Right kidney (tissue), 1 donor: Measurements from ENCODE around the gene FAM13A.
"Not testable (repeated sequence)": the region's sequence is repeated elsewhere in the genome, so short reads cannot be mapped to it uniquely, and the experiment has no call there.

ENCODE experiments used
- DNase-seq: peaks from one replicate; pipeline ENCODE4 v3.0.0-alpha.2; 2016

Gene FAM13A

DNA sequence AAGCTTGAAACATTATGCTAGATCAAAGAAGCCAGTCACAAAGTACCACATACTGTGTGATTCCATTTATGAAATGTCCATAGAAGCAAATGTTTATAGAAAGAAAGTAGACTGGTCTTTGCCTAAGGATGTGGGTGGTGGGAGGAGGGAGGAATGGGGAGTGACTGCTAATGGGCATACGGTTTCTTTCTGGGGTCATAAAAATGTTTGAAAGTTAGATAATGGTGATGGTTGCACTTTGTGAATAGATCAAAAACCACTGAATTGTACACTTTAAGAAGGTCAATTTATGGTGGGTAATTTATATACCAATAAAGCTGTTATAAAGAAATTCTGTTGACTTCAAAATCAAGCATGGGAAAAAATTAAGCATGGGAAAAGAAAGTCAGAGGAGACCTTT lies 56.6 kb downstream of the FAM13A start:
- no peak for DNase-seq

DNA sequence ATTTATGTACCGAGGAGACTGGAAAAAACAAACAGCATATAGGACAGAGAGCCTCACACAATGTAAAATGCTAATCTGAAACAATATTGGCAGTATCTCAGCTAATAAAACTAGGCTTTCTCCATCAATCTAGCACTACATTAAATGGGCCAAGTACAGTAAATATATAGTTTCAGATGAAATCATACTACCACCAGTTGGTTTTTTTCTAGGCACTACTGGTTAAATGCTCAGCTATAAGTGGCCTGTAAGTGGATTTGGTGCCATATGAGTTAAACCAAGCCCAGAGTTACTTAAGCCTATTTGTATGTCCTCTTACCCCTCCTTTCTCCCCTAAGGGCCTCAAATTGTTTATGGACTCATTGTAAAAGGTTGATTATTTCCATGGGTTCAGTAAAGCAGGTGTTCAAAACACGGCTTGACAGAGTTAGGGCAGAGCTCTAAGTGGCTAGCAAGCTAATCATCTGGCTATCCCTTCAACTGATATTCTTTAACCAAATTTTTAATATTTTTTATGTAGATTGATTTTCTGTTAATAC lies 57.5 kb downstream of the FAM13A start:
- no peak for DNase-seq

DNA sequence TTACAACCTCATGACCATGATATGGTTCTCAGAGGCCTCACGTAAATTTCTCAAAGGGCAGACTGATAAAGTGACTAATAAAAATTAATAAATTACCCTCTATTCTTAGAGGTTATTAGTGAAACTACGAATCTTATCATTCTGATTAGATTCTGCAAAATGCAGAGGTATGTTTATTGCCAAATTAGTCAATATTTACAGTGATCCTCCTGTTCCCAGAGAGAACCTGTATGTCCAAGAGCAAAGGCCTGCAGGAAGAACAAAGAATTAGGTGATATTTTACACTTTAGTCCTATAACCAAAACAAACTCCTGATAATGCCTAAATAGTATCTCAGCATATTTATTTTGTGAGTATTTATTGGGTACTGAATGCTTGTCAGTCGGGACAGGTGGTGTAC lies 58.1 kb downstream of the FAM13A start:
- no peak for DNase-seq

DNA sequence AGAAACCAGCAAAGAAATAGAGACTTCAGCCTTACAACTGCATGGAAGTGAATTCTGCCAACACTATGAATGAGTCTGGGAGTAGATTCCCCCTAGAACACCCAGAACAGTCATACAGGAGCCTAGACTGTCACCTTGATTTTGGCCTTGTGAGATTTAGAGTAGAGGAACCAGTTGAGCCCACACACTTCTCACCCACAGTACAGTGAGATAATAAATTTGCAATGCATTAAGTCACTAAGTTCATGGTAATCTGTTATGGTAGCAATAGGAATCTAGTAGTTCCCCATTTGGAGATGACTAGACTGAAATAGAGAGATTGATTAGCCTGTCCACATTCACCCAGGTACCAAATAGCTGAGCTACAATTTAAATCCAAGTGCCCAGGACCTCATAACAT lies 59.0 kb downstream of the FAM13A start:
- no peak for DNase-seq

DNA sequence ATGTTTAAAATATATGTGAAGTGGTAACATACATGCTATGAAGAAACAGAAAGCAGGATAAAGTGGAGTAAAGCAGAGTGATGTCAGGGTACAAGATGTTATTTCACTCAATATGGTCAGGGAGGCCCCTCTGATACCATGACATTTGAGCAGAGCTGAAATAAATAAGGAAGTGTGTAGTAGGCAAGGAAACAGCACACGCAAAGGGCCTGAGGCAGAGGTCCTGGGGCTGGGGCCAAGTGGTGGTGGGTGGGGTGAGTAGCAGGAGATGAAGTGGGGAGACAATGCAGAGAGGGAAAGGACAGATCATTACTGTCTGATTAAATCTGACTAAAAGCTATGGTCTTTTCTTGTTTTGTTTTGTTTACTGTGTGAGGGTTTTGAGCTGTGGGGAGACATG lies 61.1 kb downstream of the FAM13A start:
- DNase-seq = no peak

DNA sequence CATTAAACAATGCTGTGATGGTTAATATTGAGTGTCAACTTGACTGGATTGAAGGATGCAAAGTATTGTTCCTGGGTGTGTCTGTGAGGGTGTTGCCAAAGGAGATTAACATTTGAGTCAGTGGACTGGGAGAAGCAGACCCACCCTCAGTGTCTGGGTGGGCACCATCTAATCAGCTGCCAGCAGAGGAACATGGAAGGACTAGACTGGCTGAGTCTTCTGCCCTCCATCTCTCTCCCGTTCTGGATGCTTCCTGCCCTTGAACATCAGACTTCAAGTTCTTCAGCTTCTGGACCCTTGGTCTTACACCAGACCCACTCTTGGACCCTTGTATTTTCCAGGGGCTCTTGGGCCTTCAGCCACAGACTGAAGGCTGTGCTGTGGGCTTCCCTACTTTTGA lies 61.7 kb downstream of the FAM13A start:
- not testable (repeated sequence) for DNase-seq

DNA sequence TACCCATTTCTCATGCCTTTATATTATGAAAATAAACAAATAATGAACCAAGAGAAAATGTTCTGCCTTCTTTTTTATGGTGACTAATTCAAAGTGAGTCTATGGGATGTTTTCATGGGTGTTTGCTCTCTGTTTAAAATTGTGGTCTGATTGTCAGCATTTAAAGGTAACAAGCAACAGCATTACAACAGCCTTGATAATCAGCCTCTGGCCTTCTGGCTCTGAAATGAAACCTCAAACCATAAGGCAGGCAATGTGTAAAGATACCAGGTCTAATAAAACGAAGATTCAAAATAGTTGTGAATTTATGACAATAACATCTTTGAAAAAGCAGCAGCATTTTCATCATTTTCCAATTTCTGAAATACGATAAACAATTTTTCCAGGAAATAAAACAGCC lies 63.7 kb downstream of the FAM13A start:
- no peak for DNase-seq

DNA sequence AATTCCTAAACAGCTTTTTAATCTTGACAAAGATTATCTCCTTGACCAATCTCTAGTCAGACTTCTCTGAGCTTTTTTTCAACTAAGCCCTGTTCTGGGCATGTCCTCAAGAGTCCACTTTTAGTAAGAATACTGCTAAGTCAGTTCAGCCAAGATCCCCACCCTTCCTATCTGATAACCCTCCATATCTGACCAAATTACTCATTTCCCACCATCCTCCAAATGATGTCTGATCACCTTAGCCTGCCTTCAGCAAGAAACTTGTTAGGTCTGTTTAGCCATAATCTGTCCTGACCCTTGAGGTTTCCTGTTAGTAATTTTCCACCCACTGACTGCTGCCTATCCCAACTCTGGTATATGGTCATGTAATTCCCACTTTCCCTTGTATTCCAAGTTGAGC lies 65.2 kb downstream of the FAM13A start:
- no peak for DNase-seq

DNA sequence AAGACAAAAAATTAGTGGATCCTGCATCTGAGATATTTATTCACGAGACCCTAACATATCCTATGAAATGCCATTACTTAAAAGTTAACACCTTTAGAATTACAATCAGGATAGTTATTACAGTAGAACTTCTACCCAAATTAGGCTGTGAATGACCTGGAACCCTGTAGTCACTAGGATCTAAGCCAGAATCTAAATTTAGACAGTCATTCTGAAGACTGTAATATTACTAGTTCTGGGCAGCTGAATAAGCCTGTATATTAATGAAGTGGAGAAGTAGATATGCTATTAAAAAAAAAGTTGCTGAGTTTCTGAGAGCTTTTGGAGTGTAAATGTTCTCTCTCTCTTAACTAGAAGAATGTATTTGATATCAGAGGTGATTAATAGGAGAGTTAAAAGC lies 67.0 kb downstream of the FAM13A start:
- DNase-seq = no peak

DNA sequence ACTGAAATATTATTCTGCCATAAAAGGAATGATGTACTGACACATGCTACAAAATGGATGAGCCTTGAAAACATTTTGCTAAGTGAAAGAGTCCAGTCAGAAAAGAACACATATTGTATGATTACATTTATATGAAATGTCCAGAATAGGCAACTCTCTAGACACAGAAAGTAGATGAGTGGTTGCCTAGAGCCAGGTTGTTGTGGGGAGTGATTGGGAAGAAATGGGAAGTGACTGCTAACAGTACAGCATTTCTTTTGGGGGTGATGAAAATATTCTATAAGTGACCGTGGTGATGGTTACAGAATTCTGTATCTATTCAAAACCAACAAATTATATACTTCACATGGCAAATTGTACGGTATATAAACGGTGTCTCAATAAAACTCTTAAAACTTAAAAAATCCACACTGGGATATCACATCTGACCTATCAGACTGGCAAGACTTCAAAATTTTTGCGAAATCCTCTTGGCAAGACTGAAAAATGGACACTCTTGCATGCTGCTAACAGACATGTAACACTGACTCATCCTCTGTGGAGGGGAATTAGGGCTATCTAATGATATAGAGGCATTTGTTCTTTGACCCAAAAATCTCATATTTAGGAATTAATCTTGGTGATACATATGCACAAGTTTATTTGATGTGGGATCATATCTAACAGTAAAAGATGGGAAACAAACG lies 71.8 kb downstream of the FAM13A start:
- no peak for DNase-seq

DNA sequence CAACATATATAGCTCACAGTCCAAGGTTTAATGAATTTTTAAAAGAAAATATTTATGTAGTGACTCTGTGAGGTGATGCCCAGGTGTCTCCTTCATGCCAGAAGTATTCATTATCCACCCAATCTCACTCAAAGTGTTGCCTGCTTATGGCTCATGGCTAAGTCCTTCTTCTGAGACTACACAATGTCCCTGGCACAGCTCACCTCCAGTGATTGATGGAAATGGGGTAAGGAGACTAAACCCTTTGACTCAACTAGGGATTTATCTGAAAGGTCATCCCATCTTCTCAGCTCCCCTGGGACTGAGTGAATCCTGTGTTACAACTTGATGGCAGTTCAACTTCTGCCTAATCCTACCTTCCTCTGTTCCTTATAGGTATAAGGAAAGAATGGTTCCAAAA lies 74.2 kb downstream of the FAM13A start:
- DNase-seq = no peak

DNA sequence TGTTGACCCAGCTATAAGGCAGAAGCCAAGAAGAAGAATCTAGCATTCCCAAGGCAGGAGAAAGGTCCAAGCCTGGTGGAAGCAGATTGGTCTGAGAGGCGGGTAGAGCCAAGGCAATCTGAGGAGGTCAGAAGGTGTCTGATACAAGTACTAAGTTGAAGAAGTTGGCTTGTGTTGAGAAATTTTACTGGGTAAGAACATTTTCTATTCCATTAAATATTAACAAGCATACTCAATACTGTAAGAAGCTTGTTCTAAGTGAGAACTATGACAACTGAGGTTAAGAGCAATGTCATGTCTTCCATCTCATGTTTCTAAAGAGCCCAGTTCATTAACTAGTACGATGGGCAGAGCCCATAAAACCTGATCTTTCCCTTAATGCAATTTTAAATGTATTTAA lies 75.0 kb downstream of the FAM13A start:
- no peak for DNase-seq

DNA sequence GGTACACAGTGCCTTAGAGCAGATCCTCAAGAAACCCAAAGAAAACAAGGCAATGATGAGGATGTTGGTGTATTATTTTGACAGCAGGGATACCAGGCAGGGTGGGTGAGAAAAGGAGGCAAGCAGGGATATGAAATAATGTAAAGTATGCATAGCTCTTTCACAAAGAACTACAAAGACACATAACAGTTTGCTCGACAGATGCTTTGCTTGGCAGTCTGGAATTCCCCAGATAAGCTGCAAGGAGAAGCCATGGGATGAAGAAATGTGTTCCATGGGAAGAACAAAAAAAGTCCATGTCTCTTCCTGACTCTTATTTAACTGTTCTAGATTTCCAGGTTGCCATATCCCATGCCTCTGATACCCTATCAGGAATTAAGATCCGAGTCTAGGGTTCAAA lies 75.4 kb downstream of the FAM13A start:
- DNase-seq = no peak

DNA sequence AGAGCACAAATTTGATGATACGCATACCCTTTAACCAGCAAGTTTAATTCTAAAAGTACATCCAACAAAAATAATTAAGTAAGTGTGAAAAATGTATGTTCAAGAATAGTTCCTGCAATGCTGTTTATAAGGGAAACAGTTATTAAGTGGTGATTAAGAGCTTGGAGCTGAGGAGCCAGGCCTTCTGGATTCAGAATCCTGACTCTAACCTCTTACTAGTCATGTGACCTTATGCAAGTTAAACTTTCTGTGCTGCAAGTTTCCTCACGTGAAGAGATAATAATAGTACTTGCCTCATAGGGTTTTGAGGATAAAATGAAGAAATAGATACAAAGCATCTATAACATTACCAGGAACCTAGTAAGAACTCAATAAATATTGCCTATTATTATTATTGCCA lies 77.7 kb downstream of the FAM13A start:
- DNase-seq = no peak

DNA sequence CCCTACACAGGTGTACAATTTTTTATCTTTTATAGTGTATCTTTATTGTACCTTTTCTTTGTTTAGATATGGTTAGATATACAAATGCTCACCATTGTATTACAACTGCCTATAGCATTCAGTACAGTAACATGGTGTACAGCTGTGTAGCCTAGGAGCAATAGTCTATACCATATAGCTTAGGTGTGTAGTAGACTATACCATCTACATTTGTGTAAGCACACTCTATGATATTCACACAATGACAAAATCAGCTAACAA lies 80.3 kb downstream of the FAM13A start:
- DNase-seq = no peak

DNA sequence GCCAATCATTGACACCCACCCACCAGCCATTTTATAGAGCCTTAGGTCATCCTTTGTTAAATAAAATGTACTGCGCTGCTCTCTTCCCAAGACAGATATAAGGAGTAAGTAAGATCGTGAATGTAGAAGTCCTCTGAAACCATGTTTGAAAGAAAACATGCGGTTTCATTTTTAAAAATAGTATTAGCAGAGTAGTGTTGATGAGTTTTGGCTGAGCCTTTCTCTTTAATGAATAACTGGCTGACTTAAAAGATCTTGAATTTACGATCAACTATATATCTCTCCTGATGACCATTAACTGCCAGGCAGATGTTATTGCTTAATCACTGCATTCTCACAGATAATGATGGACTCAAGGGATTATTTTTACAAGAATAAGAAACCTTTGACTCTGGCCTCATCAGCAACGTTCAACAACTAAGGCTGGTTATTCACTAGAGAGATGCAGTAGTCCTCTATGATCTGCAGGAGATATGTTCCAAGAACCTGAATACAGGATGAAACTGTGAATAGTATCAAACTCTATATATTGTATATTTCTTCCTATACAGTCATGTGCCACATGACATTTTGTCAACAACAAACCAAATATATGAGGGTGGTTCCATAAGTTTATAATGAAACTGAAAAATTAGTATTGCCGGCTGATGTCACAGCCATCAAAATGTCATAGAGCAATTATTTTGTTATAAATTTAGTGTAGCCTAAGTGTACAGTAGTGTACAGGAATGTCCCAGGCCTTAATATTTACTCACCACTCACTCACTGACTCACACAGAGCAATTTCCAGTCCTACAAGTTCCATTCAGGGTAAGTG lies 80.8 kb downstream of the FAM13A start:
- DNase-seq = no peak

DNA sequence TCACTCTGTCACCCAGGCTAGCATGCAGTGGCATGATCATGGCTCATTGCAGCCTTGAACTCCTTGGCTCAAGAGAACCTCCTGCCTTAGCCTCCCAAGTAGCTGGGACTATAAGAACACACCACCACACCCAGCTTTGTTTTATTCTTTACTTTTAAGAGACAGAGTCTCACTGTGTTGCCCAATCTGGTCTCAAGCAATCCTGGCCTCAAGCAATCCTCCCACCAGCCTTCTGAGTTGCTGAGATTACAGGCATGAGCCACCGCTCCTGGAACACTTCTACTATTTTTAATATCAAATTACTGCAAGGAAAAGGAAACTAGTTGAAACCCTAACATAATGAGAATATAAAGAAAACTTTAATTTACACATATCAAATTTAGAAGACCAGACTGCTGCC lies 85.4 kb downstream of the FAM13A start:
- DNase-seq = no peak

DNA sequence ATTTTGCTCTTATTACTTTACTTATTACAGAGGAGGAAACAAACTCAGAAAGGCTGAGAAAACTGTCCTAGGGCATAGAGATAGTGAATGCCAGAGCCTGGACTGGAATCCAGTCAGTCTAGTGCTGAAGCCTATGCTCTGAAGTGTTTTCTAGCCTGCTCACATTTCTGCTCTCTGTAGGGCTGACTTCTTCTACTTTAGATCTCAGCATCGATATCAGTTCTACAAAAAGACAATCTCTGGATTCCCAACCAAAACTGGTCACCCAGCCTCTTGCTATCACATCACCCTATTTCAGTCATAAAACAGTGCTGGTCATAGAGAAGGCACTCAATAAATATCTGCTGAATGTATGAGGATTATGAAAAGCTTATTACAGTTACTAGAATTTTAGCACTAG lies 87.2 kb downstream of the FAM13A start:
- no peak for DNase-seq

DNA sequence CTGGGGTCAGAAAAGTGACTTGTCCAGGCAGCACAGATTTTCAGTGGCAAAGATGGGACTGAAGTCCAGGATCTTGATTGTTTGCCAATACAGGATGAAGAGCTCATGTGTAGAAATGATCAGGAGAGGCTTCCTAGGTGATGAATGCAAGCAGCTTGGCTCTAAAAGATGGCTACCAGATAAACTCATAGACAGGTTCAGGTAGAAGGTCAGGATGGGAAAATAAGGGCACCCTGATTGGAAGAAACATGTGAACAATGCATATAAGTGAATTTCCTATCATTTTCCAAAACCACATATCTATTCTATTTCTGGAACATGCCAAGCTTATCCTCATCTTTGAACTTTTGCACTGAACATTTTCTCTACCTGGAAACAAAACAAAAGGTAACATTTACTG lies 87.7 kb downstream of the FAM13A start:
- DNase-seq = no peak

DNA sequence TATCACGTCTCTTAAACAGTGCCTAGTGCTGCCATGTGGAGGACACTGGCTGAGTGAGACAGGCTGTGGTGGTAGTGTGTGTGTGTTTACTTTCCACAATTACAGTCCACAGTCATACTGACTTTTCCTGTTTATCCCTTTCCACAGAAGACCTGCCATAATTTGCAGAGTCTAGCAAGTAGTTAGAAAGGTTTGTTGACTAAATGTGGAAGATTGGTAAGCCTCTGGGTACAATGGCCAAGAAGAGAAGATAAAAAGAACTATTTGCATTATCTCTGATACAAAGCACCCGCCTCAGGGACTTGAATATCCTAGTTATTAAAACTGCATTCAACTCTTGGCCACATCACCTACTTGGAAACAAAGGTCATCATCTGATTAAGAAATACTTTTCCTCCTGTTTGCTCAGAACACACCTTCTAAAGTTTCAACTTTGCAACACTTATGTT lies 89.1 kb downstream of the FAM13A start:
- DNase-seq = no peak

DNA sequence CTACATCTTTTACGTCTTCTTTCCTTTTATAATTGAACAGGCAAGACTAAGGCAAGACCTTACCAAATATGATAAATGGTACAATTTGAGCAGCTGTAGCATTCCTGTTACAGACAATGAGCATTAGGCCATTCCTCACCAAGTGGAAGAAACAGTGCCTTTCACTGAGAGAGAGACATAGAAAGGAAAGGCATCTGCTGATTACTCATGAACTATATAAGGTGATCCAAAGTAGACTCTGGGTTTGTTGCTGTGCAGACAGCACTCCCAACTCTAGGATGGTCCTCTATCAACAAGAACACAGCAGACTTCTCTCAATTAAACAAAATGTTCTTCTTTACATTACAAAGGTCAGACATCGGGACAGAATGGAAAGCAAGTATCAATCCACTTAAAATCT lies 91.9 kb downstream of the FAM13A start:
- no peak for DNase-seq

DNA sequence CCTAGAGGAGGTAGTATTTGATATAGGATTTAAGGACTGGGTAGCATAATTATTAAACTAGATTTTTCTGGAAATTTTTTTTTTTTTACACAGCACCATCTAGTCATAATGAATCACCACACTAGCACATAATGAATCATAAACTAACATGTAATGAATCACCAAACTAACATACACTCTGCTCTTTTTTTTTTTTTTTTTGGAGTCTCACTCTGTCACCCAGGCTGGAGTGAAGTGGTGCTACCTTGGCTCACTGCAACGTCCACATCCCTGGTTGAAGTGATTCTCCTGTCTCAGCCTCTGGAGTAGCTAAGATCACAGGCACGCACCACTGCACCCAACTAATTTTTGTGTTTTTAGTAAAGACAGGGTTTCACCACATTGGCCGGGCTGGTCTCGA lies 92.5 kb downstream of the FAM13A start:
- DNase-seq = no peak

DNA sequence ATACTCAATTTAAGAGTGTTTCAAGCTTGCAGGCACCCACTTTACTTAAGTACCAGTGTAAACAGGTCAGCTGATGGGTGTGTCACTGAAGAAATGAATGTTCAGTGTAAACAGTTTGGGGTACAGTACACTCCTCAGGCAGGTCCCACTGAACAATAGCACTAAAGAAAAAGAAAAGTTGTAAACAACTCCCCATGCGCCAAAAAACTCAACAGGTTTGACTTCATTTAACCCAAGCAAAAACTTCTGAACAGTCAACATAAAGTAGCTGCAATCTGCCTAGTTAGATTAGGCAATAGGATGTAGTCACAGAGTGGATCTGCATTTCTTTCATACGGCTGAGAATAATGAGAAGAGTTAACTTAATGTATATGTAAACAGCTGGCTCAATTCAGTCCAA lies 93.2 kb downstream of the FAM13A start:
- no peak for DNase-seq

DNA sequence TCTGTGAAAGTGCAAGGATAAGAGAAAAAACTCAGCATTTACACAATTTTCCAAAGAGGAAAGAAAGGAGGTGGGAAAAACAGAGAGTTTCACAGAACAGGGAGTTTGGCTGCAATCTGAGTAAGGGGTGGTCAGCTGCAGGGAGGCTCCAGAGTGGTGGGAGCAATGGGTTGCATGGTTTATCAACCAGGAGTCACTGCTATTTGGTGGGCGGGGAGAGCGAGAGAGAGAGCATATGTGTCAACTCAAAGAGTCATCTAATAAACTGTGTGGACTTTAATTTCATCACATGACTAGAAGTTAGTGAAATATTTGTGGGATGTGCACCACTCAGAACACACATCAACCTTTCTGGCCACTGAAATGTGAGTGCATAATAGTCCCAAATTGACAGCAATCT lies 94.6 kb downstream of the FAM13A start:
- DNase-seq = no peak
